SW480 (cell line): Measurements from ENCODE around the gene CCDC3.

ENCODE experiments used
- DNase-seq: peaks from one replicate; pipeline ENCODE4 v3.0.0-alpha.2; 2016; ENCODE audit warnings: low spot score

The CCDC3 gene

GRCh38 chr10:12961416-12962205 is 39.9 kb downstream of the CCDC3 start:
- no peak for DNase-seq

DNA sequence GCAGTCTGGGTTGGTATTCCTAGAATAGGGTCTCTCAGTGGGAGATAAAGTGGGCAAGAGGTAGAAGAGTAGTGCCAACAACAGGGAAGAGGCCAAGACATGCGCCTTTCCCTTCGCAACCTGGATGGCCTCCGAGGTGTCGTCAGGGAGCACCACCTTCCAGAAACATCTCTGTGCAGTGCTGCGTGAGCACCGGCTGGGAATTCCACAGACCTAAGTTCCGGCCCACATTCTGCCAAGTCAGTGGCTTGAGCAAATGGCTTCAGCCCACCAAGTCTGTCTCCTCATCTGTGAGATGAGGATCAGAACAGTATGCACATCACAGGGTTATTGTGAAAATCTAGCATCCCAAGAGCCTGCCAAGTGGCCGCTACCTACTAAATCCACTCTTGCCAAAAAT is 40.6 kb downstream of the CCDC3 start:
- DNase-seq = no peak

DNA sequence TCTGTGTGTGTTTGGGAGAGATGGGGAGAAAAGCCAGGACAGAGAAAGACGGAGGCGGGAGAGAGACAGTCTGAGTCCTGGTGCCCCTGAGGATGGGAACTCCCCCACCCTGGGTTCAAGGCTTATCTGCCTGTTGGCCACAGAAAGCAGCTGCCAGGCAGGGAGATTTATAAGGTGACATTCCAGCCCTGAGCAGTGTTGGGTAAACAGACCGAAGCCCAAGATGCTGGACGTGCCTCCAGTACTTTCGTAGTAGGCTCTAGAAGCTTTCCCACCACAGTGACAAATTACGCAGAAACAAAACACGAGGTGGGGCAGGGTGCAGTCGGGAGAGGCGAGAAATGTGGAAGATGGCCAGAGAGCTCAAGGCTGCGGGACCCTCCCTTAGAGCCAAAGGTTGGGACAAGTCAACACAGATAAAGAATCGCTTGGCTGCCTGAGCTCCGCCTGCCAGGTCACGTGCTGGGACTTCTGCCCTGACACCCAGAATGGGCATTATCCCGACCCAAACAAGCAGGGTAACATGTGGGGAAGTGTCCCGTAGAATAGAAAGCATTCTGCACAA is 41.1 kb downstream of the CCDC3 start:
- no peak for DNase-seq

- DNase-seq = no peak
Observed at GRCh38 chr10:12958546-12959110, 42.9 kb downstream of the CCDC3 start.

DNA sequence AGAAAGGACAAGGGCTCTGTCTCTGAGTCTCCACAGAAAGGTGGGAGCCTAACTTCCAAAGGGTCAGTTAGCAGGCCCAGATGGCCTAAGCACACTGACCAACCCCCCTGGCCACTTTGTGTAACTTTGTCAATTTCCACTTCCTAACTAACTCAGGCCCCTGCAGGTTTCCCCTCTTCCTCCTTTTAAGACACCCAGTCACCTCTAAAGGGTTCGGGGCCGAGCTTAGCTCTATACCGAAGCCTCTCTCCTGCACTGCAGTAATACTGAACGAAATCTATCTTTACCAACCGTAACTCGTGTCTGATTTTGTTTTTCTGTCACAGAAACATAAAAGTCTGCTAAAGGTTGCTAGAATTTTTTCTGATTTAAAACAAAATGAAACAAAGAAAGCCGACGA is 44.4 kb downstream of the CCDC3 start:
- DNase-seq = no peak

DNA sequence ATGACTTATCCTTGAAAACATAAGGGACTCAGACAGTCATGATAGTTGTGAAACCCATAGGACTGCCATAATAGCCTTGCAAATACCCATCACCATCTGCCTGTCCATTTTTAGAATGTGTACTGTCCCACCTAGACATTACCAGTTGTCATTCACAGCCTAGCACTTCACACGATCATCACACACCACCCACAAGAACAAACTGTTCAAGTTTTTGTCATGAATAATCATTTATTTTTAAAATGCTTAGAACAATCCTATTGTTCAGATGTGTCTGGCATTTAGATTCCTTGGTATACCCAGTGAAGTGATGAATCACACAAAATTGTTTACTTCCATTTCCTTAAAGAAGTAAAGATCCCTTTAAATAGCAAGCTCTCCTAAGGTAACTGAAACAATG is 46.6 kb downstream of the CCDC3 start:
- no peak for DNase-seq

DNA sequence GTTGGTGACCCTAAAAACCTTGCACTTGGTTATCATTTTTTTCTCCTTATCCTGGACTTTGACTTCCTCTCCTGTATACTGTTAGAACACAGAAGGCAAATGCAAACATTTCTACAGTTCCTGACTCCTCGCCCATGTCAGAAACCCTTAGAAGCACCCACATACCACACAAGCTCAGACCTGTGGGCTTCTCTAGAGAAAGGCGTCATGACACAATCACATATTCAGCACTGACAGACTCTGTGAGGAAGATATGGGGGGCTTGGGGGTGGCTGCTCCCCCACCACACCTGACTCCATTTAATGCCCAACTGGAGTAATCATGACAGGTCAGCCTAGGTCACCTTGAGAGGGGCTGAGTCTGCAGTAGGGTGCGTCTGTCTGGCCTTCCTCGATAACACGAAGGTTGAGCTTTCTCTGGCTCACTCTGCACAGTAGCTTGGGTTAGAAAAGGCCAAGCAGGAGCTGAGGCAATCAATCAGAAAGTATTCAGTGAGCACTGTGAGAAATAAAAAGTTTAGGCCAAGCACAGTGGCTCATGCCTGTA is 50.9 kb downstream of the CCDC3 start:
- no peak for DNase-seq

- no peak for DNase-seq
Observed at GRCh38 chr10:12949248-12949647, 52.3 kb downstream of the CCDC3 start.

GRCh38 chr10:12947741-12948140 is 53.8 kb downstream of the CCDC3 start:
- DNase-seq = no peak

DNA sequence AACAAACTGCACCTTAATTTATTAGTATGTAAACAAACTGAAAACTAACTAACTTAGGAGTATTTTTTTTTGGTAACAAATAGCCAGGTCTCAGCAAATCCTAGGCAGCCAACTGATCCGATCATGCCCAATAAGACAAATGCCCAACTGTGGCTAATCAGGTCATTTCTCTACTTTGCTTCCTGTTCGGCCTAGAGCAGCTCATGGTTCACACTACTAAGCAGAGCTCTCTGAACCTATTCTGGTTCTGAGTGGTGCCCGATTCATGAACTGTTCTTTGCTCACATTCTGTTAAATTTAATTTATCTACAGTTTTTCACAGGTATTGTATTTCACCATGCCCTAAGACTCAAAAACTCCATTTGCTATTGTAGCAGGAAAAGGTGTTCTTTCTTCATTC is 55.1 kb downstream of the CCDC3 start:
- DNase-seq = no peak

- no peak for DNase-seq
Observed at GRCh38 chr10:12945690-12946359, 55.7 kb downstream of the CCDC3 start.

DNA sequence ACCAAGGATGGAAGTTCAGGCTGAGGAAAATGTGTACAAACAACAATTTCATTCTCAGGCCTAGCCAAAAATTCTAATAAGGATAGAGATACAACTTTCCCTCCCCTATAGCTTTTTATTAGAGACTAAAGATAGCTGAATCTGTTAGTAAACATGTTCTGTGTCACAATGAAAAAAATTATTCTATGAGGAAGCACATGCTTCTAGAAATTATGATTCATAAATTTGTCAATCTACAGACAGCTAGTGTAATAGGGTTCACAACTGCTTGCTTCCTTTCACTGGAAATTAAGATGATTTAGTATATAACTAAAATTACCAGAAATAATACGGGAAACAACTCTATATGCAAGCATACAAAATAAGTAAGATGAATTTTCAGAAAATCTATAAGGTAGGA is 56.6 kb downstream of the CCDC3 start:
- no peak for DNase-seq

DNA sequence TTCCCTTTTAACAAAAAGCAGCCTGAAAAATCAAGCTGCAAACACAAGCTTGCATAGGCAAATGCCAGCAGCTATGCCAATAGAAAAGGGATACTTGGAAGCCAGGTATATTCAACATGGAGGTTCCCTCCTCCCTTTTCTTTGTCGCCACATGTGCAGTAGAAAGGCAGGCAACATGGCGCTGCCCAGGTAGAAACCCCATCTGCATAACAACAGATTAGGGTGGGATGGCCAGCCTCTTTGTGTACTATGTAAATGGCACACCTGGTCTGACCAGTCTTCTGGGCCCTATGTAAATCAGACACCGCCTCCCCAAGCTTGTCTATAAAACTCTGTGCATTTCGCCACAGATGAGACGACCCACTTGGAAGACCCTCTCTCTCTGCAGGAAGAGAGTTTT is 58.1 kb downstream of the CCDC3 start:
- no peak for DNase-seq

DNA sequence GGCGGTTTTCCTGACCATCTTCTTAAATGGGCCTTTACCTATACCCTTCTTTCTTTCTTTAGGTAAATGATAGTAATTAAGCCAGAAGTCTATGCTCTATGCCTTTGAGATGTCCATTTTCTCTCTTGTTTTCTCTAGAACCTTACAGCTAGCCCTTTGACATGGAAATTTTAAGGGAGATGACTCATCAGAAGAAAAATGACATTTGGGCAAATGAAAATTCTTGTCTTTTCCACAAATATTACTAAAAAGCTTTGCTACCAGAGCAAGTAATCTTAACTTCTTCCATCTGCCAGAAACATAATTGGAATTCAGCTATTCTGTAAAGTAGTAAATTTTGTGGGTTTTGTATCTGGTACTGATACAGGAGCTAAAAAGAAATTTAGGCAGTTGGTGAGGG is 59.5 kb downstream of the CCDC3 start:
- DNase-seq = no peak

DNA sequence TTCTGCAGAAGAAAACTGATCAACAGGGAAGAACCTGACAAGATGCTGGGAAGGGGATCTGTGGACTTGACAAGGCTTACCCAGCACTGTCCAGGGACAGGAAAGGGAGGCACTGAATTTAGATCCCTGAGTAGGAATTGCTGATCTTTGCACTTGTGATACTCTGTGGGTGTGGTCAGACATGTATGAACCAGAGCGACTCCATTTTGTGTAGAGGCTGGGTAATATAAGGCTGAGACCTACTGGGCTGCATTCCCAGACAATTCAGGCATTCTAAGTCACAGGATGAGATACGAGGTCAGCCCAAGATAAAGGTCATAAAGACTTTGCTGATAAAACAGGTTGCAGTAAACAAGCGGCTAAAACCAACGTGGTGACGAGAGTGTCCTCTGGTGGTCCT is 60.7 kb downstream of the CCDC3 start:
- DNase-seq = no peak

DNA sequence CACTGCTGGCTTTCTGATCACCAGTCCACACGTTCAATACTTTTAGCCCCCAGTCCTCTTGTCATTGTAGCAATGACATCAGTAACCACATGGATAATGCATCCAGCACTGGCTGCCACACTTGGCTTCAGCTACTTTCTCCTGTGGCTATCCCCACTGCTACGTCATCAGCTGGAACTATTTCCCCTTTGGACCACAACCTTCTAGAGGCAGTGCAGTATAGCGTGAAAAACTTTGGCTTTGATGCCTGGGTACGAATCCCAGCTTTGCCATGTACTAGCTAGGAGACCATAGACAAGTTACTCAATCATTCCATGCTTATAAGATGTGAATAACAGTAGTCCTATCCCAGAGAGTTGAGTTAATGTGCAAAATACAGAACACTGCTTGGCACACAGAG is 63.2 kb downstream of the CCDC3 start:
- DNase-seq = no peak

DNA sequence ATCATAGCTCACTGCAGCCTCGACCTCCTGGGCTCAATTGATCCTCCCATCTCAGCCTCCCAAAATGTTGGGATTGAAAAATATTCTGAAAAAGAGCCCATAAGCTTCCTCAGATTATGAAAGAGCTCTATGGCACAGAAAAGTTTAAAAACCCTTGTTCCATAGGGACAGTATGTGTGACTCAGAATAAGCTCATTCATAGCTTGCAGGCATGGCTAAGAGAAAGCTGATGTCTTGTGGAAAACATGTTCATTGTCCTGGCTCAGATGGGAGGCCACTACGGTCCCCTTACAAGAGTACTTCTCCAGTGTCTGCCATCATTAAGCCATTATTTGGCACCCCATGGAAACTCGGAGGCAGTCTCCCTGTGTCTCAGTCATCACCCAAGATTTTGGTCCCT is 64.0 kb downstream of the CCDC3 start:
- DNase-seq = no peak

DNA sequence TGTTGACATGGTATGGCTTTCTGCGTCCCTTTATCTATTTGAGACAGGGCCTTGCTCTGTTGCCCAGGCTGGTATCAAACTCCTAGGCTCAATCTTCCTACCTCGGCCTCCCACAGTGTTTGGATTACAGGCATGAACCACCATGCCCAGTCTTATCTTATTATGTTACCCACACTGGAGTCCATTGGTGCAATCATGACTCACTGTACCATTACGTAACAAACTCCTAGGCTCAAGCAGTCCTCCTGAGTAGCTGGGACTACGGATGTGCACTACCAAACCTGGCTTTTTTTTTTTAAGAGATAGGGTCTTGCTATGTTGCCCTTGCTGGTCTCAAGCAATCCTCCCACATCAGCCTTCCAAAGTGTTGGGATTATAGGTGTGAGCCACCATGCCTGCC is 66.7 kb downstream of the CCDC3 start:
- DNase-seq = no peak

DNA sequence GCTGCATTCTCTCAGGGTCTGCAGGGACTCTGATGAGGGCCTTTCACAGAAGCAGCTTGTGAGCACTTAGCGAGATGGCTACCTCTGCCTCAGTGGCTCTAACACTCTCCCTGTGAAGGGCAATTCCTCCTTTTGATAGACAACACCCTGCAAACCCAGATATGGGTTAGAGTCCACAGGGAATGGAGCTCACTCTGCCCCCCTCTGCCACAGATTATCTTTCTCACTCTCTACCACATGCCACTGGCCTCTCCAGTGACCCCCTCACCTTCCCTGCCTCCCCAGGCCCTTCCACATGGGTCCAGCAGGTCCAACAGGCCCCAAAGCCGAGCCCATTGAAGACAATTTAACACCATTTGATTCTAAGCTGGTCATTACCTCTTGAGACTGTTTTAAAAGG is 72.1 kb downstream of the CCDC3 start:
- DNase-seq = no peak

DNA sequence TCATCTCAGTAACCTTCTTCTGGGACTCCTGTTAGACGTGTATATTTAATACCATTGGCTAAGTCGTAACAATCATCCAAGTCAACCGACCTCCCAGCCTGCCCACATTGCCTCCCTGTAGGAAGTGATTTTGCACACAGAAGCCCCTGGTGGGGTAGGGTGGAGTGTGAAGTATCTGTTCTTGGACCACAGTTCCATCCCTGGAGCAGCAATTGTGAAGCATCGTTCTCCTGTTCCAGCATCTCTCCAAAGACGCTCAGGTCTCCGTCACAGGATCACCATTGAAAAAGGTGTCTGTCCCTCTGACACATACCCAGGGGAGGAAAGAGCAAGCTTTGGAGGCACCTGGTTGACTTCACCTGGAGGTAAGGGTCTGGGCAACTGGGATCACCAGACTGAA is 72.9 kb downstream of the CCDC3 start:
- DNase-seq = no peak

- DNase-seq = no peak
Observed at GRCh38 chr10:12927896-12928295, 73.6 kb downstream of the CCDC3 start.

DNA sequence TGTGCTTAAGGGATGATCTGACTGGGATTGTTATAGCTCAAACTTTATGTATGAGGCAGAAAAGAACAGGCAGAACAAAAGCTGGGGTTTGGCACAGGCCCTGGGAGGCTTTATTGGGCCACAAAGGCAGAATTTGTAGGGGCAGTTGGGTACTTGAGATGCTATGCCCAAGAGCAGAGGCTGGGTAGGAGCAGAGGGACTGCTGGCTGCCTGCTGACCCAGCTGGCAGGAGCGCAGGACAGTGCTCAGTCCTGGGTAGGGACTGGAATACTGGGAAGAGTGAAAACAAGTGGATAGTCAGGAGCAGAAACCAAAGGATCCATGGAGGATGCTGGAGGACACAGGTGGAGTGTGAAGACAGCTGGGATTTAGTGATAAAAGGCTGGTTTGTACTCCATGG is 75.7 kb downstream of the CCDC3 start:
- DNase-seq = no peak

DNA sequence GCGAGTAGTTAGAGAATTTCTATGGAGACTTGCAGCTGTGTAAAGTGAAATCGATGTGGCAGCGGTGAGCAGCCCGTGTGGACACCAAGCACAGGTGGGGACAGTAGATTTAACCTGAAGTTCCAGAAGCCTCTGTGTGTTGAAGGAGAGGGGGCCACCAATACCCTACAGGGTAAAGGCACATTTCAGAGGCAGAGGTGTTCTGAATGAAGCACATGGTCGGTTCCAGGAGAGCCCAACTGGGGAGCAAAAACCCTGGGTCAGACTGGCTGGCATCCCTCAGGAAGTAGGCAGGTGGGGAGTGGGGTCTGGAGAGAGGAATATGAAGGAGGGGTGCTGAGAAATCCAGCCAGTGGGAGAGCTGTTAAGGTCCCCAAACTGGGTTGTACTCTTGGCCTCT is 76.6 kb downstream of the CCDC3 start:
- no peak for DNase-seq
